Body of pancreas (tissue), 4 donors: ENCODE measurements around the gene ACE. TPM values are rescaled to one million over a fixed set of nuclear protein-coding genes. Genes with fewer than 3 reads are reported as not detected.

Experiments
- ATAC-seq: fragments of 150-250 bp; one replicate; pipeline ENCODE4 v1.9.1; 2016
- DNase-seq, 4 donors: peaks; one replicate each; pipeline ENCODE4 v3.0.0-alpha.2; 2019
- H3K27ac ChIP-seq, 4 donors: fragments of 200-600 bp; sonication (generic); 1 replicate in 3 of 4; 2 replicates in 1 of 4; pipeline versions ENCODE4 v1.5.1 to v1.6.1; 2016 to 2019; ENCODE audit warnings: mild to moderate bottlenecking in 1 of 4, mixed read lengths in 1 of 4, moderate library complexity in 1 of 4
- H3K27me3 ChIP-seq, 2 donors: fragments of 200-600 bp; sonication (generic); one replicate each; pipeline ENCODE4 v1.6.0; 2016; ENCODE audit warnings: mild to moderate bottlenecking in 1 of 2
- H3K36me3 ChIP-seq, 2 donors: fragments of 200-600 bp; sonication (generic); replicated peaks in 1 of 2; 2 replicates each; pipeline ENCODE4 v1.5.1; 2016; ENCODE audit warnings: low read depth in 2 of 2; ENCODE audit not compliant: insufficient read depth in 1 of 2
- H3K4me1 ChIP-seq: fragments of 200-600 bp; sonication (generic); one replicate; pipeline ENCODE4 v1.6.0; 2016
- H3K4me3 ChIP-seq, 2 donors: fragments of 200-600 bp; sonication (generic); 1 replicate in 1 of 2; 2 replicates in 1 of 2; pipeline ENCODE4 v1.5.1; 2016 to 2019
- H3K9me3 ChIP-seq, 3 donors: fragments of 200-600 bp; sonication (generic); 1 replicate in 2 of 3; 2 replicates in 1 of 3; pipeline ENCODE4 v1.5.1; 2016
- POLR2A ChIP-seq, 3 donors: fragments of 450-650 bp; IDR thresholded peaks; one replicate each; pipeline ENCODE4 v1.6.1; 2016; ENCODE audit warnings: antibody characterized with exemption in 3 of 3, mild to moderate bottlenecking in 2 of 3
- WGBS, 2 donors: methylation state at CpG; one replicate each; pipeline ENCODE4 v1.1.5; 2017; 5-methylcytosine and 5-hydroxymethylcytosine counted together
- intact Hi-C: fragments of 100-400 bp; cut with DNase I; formaldehyde crosslinking; loops from one replicate; pipeline ENCODE4 v1.15.1; 2023
- total RNA-seq, 2 donors: library from RNA; depleted of rRNA; stranded (reverse); fragments of >200 nt; gene quantifications; one replicate each; pipeline ENCODE4 v1.1.0, GENCODE V29; 2016
- TF ChIP-seq, protein P1 (sequence below), 7 experiments: fragments of 450-650 bp in 4 of 7; fragments of 200-600 bp in 3 of 7; sonication (generic) in 3 of 7; IDR thresholded peaks; one replicate each; pipeline ENCODE4 v1.5.1; 2016 to 2019; ENCODE audit warnings: antibody characterized with exemption in 7 of 7

ACE gene
- total RNA-seq, 2 donors from 2014 or later = 5.3 to 6.2 TPM

GRCh38 chr17:63525190-63525946 is 48.5 kb downstream of the ACE start:
- H3K4me3 ChIP-seq = no peak overlapping the region
- WGBS, 2 donors = 54 to 77% methylated on average over 6 of the region's 6 CpGs
- intact Hi-C loops = no loop called here

GRCh38 chr17:63526861-63527260 is 50.0 kb downstream of the ACE start:
- ATAC-seq (no peak), DNase-seq (no peak)
- no peaks in the 10 kb centered on the region for H3K4me1 ChIP-seq
- no peak overlapping the region for H3K4me3 ChIP-seq
- intact Hi-C loops = no loop called here
- H3K27ac ChIP-seq = no peak overlapping the region
- H3K9me3 ChIP-seq = no peaks in the 10 kb centered on the region
- no peaks in the 10 kb centered on the region for H3K36me3 ChIP-seq
- TF ChIP-seq POLR2A (IDR thresholded peaks at IDR 0.05) = no peak
- TF ChIP-seq, protein P1, sequence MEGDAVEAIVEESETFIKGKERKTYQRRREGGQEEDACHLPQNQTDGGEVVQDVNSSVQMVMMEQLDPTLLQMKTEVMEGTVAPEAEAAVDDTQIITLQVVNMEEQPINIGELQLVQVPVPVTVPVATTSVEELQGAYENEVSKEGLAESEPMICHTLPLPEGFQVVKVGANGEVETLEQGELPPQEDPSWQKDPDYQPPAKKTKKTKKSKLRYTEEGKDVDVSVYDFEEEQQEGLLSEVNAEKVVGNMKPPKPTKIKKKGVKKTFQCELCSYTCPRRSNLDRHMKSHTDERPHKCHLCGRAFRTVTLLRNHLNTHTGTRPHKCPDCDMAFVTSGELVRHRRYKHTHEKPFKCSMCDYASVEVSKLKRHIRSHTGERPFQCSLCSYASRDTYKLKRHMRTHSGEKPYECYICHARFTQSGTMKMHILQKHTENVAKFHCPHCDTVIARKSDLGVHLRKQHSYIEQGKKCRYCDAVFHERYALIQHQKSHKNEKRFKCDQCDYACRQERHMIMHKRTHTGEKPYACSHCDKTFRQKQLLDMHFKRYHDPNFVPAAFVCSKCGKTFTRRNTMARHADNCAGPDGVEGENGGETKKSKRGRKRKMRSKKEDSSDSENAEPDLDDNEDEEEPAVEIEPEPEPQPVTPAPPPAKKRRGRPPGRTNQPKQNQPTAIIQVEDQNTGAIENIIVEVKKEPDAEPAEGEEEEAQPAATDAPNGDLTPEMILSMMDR (IDR thresholded peaks at IDR 0.05) = no peak
- WGBS, 2 donors = 54 to 65% methylated on average over 5 of the region's 5 CpGs
- no peaks in the 10 kb centered on the region for H3K27me3 ChIP-seq

More at GRCh38 chr17:63525190-63525946, 48.5 kb downstream of the ACE start:
- DNase-seq (no peak), ATAC-seq (no peak)
- TF ChIP-seq POLR2A (IDR thresholded peaks at IDR 0.05) = no peak
- TF ChIP-seq, protein P1 (IDR thresholded peaks at IDR 0.05) = no peak
- Histone ChIP-seq H3K27me3 (no peaks in the 10 kb centered on the region), H3K4me1 (peaks cover 5% of the 10 kb centered on the region), H3K36me3 (no peaks in the 10 kb centered on the region), H3K27ac (no peak overlapping the region), H3K9me3 (no peaks in the 10 kb centered on the region)

GRCh38 chr17:63528183-63528582 is 51.3 kb downstream of the ACE start:
- no peak overlapping the region for H3K27ac ChIP-seq
- intact Hi-C loops = no loop called here

DNA sequence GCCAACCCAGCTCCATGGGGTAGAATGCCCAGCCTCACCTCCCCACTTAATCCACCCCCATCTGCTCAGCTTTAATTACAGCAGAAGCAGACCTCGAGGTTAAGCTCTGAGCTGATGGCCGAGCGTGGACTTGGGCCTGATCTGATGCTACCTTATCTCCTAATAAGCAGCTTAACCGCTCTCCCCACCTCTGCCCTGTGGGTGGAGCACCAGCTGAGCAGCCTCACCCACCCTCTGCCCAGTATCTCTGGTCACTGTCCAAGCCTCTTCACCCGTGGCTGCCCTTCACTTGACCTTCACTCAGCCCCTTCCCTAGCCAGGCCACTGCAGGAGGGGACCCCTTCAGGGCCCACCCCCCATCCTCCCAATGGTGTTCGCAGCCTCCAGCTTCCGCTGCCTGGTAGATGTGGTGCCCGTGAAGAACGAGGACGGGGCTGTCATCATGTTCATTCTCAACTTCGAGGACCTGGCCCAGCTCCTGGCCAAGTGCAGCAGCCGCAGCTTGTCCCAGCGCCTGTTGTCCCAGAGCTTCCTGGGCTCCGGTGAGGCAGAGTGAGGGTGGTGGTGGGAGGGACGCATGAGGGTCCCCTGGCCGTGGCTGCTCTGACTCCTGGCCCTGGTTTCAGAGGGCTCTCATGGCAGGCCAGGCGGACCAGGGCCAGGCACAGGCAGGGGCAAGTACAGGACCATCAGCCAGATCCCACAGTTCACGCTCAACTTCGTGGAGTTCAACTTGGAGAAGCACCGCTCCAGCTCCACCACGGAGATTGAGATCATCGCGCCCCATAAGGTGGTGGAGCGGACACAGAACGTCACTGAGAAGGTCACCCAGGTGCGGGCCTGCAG is 53.1 kb downstream of the ACE start:
- no peak for TF ChIP-seq POLR2A (IDR thresholded peaks at IDR 0.05)
- TF ChIP-seq, protein P1 (IDR thresholded peaks at IDR 0.05) = no peak
- Histone ChIP-seq H3K4me3 (no peak overlapping the region), H3K36me3 (no peaks in the 10 kb centered on the region), H3K27me3 (no peaks in the 10 kb centered on the region), H3K27ac (no peak overlapping the region), H3K4me1 (no peaks in the 10 kb centered on the region), H3K9me3 (no peaks in the 10 kb centered on the region)
- WGBS, 2 donors = 70 to 75% methylated on average over 15 to 26 of the region's 26 CpGs
- DNase-seq = no peak
- ATAC-seq = no peak
- intact Hi-C loops = no loop called here

More at GRCh38 chr17:63528183-63528582, 51.3 kb downstream of the ACE start:
- no peak for ATAC-seq
- Histone ChIP-seq H3K36me3 (no peaks in the 10 kb centered on the region), H3K4me1 (no peaks in the 10 kb centered on the region), H3K9me3 (no peaks in the 10 kb centered on the region), H3K4me3 (no peak overlapping the region), H3K27me3 (no peaks in the 10 kb centered on the region)
- TF ChIP-seq POLR2A (IDR thresholded peaks at IDR 0.05) = no peak
- TF ChIP-seq, protein P1 (IDR thresholded peaks at IDR 0.05) = no peak
- WGBS, 2 donors = 90 to 92% methylated on average over 9 of the region's 9 CpGs
- no peak for DNase-seq
